ENCODE measurements around the gene RETN.

Gene RETN

DNA sequence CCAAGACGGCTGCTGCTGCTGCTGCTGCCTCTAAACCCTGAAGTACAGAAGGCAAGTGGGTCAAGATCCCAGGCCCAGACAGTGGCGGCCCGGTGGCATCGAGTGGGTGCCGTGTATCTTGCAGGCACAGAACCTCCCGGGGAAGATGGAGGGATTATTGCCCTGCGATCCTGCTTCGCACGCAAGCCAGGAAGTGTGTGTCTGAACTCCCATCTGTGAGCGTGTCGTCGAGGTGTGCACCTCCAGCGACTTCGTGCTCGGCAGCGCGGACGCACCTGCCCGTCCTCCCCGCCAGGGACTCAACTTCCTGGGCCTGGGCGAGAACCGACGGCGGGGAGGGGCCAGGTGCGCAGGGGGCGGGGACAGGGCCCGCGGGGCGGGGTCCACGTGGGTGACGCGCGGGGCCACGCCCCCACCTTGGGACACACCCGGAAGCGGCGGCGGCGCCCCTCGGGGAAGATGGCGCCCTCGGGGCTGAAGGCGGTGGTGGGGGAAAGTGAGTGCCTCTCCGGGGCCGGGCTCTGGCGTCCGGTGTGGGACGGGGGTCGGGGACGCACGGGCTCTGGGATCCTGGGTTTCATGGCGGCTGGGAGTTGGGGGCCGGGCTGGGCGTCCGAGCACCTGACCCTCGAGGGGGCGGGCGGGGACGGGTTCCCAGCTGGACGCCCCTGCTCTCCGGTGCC, 32.0 kb upstream of the RETN start, which contains the start of gene STXBP2:
Gene STXBP2, plus strand, starts transcription at position 420 of the 683 bp plus-strand sequence. Its CDS starts 40 bp downstream, at position 460.
- peak within 1 kb of the TSS in 1 of 3 experiments; percentile 14 for H3K27ac Mint-ChIP-seq
- H3K27me3 Mint-ChIP-seq (ENCODE audit: low read depth) = peaks cover 38% of the 10 kb centered on the region
- H3K4me3 Mint-ChIP-seq = peak within 1 kb of the TSS; percentile 65 to 72 (median 71)
- H3K4me1 Mint-ChIP-seq = no peaks in the 10 kb centered on the region
- TF ChIP-seq, protein P1, sequence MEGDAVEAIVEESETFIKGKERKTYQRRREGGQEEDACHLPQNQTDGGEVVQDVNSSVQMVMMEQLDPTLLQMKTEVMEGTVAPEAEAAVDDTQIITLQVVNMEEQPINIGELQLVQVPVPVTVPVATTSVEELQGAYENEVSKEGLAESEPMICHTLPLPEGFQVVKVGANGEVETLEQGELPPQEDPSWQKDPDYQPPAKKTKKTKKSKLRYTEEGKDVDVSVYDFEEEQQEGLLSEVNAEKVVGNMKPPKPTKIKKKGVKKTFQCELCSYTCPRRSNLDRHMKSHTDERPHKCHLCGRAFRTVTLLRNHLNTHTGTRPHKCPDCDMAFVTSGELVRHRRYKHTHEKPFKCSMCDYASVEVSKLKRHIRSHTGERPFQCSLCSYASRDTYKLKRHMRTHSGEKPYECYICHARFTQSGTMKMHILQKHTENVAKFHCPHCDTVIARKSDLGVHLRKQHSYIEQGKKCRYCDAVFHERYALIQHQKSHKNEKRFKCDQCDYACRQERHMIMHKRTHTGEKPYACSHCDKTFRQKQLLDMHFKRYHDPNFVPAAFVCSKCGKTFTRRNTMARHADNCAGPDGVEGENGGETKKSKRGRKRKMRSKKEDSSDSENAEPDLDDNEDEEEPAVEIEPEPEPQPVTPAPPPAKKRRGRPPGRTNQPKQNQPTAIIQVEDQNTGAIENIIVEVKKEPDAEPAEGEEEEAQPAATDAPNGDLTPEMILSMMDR (IDR thresholded peaks at IDR 0.05; ENCODE audit: unreplicated experiment in 3 of 3) = no peak
- H3K36me3 Mint-ChIP-seq (ENCODE audit: low read depth) = no peaks in the 10 kb centered on the region
- no peaks in the 10 kb centered on the region for H3K9me3 Mint-ChIP-seq

DNA sequence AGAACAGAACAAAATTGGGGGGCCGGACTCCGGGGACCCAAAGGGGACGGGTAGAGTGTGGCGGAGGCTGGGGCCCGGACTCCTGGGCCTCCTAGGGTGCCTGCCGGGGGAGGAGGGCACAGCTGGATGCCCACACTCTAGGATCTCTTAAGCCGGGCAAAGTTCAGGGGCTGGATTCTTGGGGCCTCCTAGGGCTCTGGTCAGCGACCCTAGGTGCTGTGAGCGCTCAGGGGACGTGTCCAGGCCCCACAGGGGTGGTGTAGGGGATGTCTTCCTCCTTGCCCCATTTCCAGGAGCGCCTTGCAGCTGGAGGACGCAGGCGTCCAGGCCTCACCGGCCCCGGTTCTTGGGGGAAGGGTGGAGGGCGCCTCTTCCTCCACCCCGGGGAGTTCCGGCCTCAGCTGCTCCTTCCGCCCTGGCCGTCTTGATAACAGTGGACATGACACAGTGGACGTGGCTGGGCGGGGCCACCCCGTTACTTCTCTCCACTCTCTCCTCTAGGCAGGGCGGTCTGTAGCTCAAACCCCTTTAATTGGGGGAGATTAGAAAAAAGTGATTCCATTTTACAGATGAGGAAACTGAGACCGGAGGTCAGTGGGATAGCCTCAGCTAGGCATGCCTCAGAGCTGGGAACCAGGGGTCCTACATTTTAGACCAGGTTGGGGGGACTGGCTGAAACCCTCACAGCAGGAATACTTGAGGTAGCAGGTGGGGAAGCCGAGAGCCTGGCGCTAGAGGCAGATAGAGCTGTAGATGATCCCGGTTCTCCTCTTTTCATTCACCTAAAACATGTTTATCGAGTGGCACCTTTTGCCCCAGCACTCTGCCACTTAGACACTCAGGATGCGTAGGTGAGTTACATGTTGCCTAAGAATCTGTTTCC, 31.2 kb upstream of the RETN start:
- H3K27ac Mint-ChIP-seq = no peak overlapping the region

DNA sequence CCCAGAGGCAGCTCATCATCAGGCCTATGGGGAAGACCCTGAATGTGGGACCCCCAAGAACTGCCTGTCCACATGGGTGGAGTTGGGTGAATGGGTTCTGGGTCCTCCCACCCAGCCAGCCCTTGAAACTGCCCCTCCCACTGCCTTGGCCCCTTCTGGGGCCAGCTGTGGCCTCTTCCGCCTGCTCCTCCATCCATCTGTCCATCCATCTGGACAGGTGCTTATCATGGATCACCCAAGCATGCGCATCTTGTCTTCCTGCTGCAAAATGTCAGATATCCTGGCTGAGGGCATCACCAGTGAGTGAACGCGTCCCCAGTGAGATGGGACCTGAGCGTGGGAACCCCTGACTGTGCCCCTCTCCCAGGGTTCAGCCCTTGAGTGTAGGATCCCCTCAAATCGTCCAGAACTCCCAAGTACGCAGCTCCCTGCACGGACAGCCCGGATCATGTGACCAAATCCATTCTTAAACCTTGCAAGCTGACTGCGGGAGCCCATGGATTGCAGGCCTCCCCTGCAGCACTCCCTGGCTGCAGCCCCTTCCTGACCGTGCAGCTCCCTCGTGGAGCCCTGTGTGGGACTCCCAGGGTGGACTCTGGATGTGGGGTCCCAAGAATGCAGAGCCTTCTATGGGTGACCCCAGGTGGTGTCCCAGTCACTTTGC, 29.9 kb upstream of the RETN start:
- H3K36me3 Mint-ChIP-seq (ENCODE audit: low read depth) = no peaks in the 10 kb centered on the region
- peak overlapping the region; percentile 11 to 57 (median 42) for H3K4me3 Mint-ChIP-seq
- peaks cover 38% of the 10 kb centered on the region for H3K27me3 Mint-ChIP-seq (ENCODE audit: low read depth)
- H3K27ac Mint-ChIP-seq = no peak overlapping the region
- H3K4me1 Mint-ChIP-seq = no peaks in the 10 kb centered on the region
- no peaks in the 10 kb centered on the region for H3K9me3 Mint-ChIP-seq
- TF ChIP-seq, protein P1 (IDR thresholded peaks at IDR 0.05; ENCODE audit: unreplicated experiment in 3 of 3) = no peak

More for the DNA sequence above, 31.2 kb upstream of the RETN start:
- Mint-ChIP-seq H3K9me3 (no peaks in the 10 kb centered on the region), H3K4me3 (peak overlapping the region in 2 of 3 experiments; percentile 71 to 72), H3K36me3 (ENCODE audit: low read depth) (no peaks in the 10 kb centered on the region), H3K4me1 (no peaks in the 10 kb centered on the region), H3K27me3 (ENCODE audit: low read depth) (peaks cover 38% of the 10 kb centered on the region)
- TF ChIP-seq, protein P1 (IDR thresholded peaks at IDR 0.05; ENCODE audit: unreplicated experiment in 3 of 3) = no peak

DNA sequence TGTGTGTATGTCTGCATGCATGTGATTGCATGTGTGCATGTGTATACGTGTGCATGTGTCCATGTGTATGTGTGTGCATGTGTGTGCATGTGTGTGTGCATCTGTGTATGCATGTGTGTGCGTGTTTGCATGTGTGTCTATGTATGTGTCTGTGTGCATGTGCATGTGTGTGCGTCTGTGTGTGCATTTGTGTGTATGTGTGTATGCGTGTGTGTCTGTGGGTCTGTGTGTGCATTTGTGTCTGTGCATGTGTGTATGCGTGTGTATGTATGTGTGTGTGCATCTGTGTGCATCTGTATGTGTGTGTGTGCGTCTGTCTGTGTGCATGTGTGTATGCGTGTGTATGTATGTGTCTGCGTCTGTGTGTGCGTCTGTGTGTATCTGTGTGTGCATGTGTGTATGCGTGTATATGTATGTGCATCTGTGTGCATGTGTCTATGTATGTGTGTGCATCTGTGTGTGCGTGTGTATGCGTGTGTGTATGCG, 28.9 kb upstream of the RETN start:
- TF ChIP-seq, protein P1 (IDR thresholded peaks at IDR 0.05; ENCODE audit: unreplicated experiment in 3 of 3) = no peak
- Mint-ChIP-seq H3K4me1 (no peaks in the 10 kb centered on the region), H3K4me3 (peak overlapping the region in 2 of 3 experiments; percentile 3 to 12), H3K27me3 (ENCODE audit: low read depth) (peaks cover 37% of the 10 kb centered on the region), H3K9me3 (no peaks in the 10 kb centered on the region), H3K27ac (no peak overlapping the region), H3K36me3 (ENCODE audit: low read depth) (no peaks in the 10 kb centered on the region)

DNA sequence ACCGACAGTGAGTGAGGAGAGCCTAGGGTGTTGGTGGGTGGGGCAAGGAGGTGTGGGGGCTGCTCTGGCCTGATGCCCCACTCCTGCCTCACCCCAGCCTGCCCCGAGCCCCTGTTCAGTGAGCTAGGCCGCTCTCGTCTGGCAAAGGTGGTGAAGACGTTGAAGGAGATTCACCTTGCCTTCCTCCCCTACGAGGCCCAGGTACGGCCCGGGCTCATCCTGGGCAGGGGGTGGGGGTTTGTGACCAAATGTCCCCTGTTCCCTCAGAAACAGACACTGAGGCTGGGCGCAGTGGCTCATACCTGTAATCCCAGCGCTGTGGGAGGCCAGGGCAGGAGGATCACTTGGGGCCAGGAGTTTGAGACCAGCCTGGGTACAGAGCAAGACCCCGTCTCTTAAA, 28.0 kb upstream of the RETN start:
- no peaks in the 10 kb centered on the region for H3K4me1 Mint-ChIP-seq
- H3K36me3 Mint-ChIP-seq (ENCODE audit: low read depth) = no peaks in the 10 kb centered on the region
- no peaks in the 10 kb centered on the region for H3K9me3 Mint-ChIP-seq
- H3K27ac Mint-ChIP-seq = no peak overlapping the region
- H3K27me3 Mint-ChIP-seq (ENCODE audit: low read depth) = peaks cover 28% of the 10 kb centered on the region
- TF ChIP-seq, protein P1 (IDR thresholded peaks at IDR 0.05; ENCODE audit: unreplicated experiment in 3 of 3) = no peak
- H3K4me3 Mint-ChIP-seq = no peak overlapping the region

Measured in nephron (organoid).